Tibial nerve (tissue), 4 donors: Measurements from ENCODE around the gene FRMD3.

Experiments
- CTCF ChIP-seq, 5 experiments: fragments of 200-600 bp in 3 of 5; fragments of 450-650 bp in 2 of 5; sonication (generic) in 3 of 5; IDR thresholded peaks; one replicate each; pipeline ENCODE4 v1.5.1; 2016 to 2019; ENCODE audit warnings: antibody characterized with exemption in 5 of 5, mild to moderate bottlenecking in 3 of 5, moderate library complexity in 2 of 5
- EP300 ChIP-seq, 2 donors: sonication (generic); formaldehyde crosslinking; IDR thresholded peaks; one replicate each; pipeline ENCODE4 v1.6.1; 2017; ENCODE audit warnings: antibody characterized with exemption in 2 of 2, mild to moderate bottlenecking in 1 of 2

GRCh38 chr9:83533296-83533695, 4.9 kb downstream of the FRMD3 start:
- TF ChIP-seq EP300 (IDR thresholded peaks at IDR 0.05): no peak
- no peak for TF ChIP-seq CTCF (IDR thresholded peaks at IDR 0.05)
